ENCODE results near the gene MCAM.

DNA sequence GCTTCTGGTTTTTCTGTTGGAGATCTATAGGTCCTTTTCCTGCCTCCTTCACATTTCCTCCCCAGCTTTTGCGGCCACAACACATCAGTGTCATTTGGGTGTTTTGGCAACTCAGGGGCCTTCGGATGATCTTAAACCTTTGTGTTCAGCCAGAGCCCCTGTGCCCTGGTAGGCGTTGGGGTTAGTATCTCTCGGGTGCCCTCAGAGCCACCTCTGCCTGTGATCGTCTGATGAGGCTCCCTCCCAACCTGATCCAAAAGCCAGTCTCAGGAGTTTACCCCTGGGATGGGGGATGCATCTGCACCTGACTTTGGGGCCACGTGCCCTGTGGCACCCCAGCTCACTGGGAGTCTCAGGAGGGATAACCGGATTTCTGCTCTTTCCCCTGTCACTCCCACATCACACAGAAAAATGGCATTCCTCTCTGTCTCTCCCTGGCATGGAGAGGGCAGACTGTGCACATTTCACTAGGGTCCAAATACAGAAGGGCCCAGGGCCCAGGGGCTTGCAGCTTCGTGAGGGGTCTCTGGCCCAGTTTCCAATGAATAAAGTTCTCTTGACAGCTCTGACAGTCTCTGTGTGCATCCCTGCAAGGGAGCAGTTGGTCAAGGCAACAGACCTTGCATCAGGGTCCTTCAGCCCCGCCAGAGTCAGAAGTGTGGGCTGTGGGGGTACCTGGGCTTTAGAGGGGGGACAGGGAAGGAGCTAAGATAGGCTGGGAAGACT is 20.0 kb upstream of the MCAM start:
- TF ChIP-seq, protein P1, sequence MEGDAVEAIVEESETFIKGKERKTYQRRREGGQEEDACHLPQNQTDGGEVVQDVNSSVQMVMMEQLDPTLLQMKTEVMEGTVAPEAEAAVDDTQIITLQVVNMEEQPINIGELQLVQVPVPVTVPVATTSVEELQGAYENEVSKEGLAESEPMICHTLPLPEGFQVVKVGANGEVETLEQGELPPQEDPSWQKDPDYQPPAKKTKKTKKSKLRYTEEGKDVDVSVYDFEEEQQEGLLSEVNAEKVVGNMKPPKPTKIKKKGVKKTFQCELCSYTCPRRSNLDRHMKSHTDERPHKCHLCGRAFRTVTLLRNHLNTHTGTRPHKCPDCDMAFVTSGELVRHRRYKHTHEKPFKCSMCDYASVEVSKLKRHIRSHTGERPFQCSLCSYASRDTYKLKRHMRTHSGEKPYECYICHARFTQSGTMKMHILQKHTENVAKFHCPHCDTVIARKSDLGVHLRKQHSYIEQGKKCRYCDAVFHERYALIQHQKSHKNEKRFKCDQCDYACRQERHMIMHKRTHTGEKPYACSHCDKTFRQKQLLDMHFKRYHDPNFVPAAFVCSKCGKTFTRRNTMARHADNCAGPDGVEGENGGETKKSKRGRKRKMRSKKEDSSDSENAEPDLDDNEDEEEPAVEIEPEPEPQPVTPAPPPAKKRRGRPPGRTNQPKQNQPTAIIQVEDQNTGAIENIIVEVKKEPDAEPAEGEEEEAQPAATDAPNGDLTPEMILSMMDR (IDR thresholded peaks at IDR 0.05): no peak
- TF ChIP-seq POLR2A (IDR thresholded peaks at IDR 0.05): no peak
